K562 (cell line): Measurements from ENCODE around the gene SYTL5. TPM values are rescaled to one million over a fixed set of nuclear protein-coding genes. Genes with fewer than 3 reads are reported as not detected.
A peak's percentile ranks its signal among the peaks of the same experiment; 100 is the strongest.

Source experiments
- ATAC-seq: fragments of 200-7000 bp; cut with Tn5 transposase; 3 replicates; pipeline ENCODE4 v1.9.1; 2020; ENCODE audit warnings: moderate library complexity
- BruUV-seq: library from RNA; stranded (reverse); fragments of 400-500 nt; replicated peaks from 2 replicates; lab custom pipeline; 2021; lab: Mats Ljungman, UMichigan
- CTCF ChIA-PET: fragments of 300-600 bp; formaldehyde crosslinking; extraction: SDS; loops from one replicate; lab custom pipeline; 2021; ENCODE audit warnings: low intra/inter-chr PET ratio; lab: Yijun Ruan, JAX
- POLR2A ChIA-PET: fragments of 300-600, 350-650 bp; sonication (Branson Sonifier 250); formaldehyde crosslinking; extraction: SDS; loops from one replicate; lab custom pipeline; 2021; ENCODE audit warnings: antibody characterized with exemption, inconsistent platforms; lab: Yijun Ruan, JAX
- DNase-seq, 4 experiments: peaks; one replicate each; pipeline versions ENCODE4 v3.0.0 to v3.0.0-alpha.2; 2011 to 2018; ENCODE audit warnings: low spot score in 3 of 4, mixed read lengths in 3 of 4; ENCODE audit errors: extremely low read depth in 1 of 4
- FAIRE-seq: peaks from 2 replicates; lab custom pipeline; 2011; peaks lifted over from hg19 to GRCh38; lab: Jason Lieb, UNC
- H2AFZ ChIP-seq: 2 replicates; pipeline ENCODE4 v1.6.0; 2011; ENCODE audit warnings: low read depth, low read length, control low read depth, inconsistent platforms
- H3K27ac ChIP-seq: fragments of 200-600 bp; 3 replicates; pipeline ENCODE4 v1.8.0; 2011; ENCODE audit warnings: low read depth, mild to moderate bottlenecking, control low read depth, inconsistent platforms, low read length, moderate library complexity, mixed read lengths; ENCODE audit errors: extremely low read depth
- H3K27me3 ChIP-seq, 2 experiments: fragments of 300-600 bp in 1 of 2; 2 replicates in 1 of 2; 3 replicates in 1 of 2; pipeline versions ENCODE4 v1.6.0 to v1.8.0; 2011; ENCODE audit warnings: inconsistent platforms in 2 of 2, low read length in 2 of 2, mild to moderate bottlenecking in 1 of 2, mixed read lengths in 1 of 2, moderate library complexity in 1 of 2; ENCODE audit not compliant: control insufficient read depth in 2 of 2, insufficient read depth in 2 of 2
- H3K36me3 ChIP-seq: fragments of 300-600 bp; 3 replicates; pipeline ENCODE4 v1.8.0; 2011; ENCODE audit warnings: mild to moderate bottlenecking, low read length, inconsistent platforms; ENCODE audit not compliant: control insufficient read depth, insufficient read depth
- H3K4me1 ChIP-seq, 2 experiments: fragments of 200-600 bp in 1 of 2; replicated peaks in 1 of 2; 2 replicates in 1 of 2; 3 replicates in 1 of 2; pipeline versions ENCODE4 v1.5.1 to v1.8.0; 2011; ENCODE audit warnings: inconsistent platforms in 2 of 2, low read length in 2 of 2, mild to moderate bottlenecking in 1 of 2, mixed read lengths in 1 of 2, moderate library complexity in 1 of 2; ENCODE audit not compliant: control insufficient read depth in 2 of 2, insufficient read depth in 2 of 2
- H3K4me2 ChIP-seq: 2 replicates; pipeline ENCODE4 v1.6.1; 2011; ENCODE audit warnings: low read length, control low read depth, inconsistent platforms, mixed read lengths; ENCODE audit not compliant: insufficient read depth
- H3K4me3 ChIP-seq: fragments of 200-600 bp; sonication (generic), shearing (Covaris generic); 2 replicates; pipeline ENCODE4 v1.5.1; 2016; ENCODE audit warnings: control low read depth, inconsistent platforms
- H3K79me2 ChIP-seq: fragments of 200-600 bp; 3 replicates; pipeline ENCODE4 v1.8.0; 2011; ENCODE audit warnings: low read length, inconsistent platforms; ENCODE audit not compliant: control insufficient read depth, insufficient read depth
- H3K9ac ChIP-seq, 2 experiments: 2 replicates each; pipeline versions ENCODE4 v1.6.0 to v1.6.1; 2011; ENCODE audit warnings: low read depth in 2 of 2, low read length in 2 of 2, control low read depth in 1 of 2, inconsistent platforms in 1 of 2, mild to moderate bottlenecking in 1 of 2, mixed read lengths in 1 of 2; ENCODE audit not compliant: insufficient read depth in 1 of 2
- H3K9me1 ChIP-seq: one replicate; pipeline ENCODE4 v1.6.0; 2011; ENCODE audit warnings: inconsistent platforms, mild to moderate bottlenecking, low read length, moderate library complexity; ENCODE audit not compliant: control insufficient read depth, insufficient read depth
- H3K9me3 ChIP-seq: replicated peaks from 2 replicates; pipeline ENCODE4 v1.5.1; 2011; ENCODE audit warnings: low read depth, low read length, inconsistent platforms; ENCODE audit not compliant: control insufficient read depth, insufficient read depth
- H4K20me1 ChIP-seq: replicated peaks from 2 replicates; pipeline ENCODE4 v1.6.1; 2011; ENCODE audit warnings: low read length, inconsistent platforms, mixed read lengths; ENCODE audit not compliant: control insufficient read depth, insufficient read depth
- CREB3L1 ChIP-seq: fragments of 450-650 bp; IDR thresholded peaks from 2 replicates; pipeline ENCODE4 v1.6.1; 2014; ENCODE audit warnings: low read depth, mild to moderate bottlenecking, moderate library complexity, borderline replicate concordance
- KLF13 ChIP-seq: fragments of 450-650 bp; IDR thresholded peaks from 2 replicates; pipeline ENCODE4 v1.6.1; 2016; ENCODE audit warnings: missing genetic modification characterization, low read depth, mild to moderate bottlenecking, missing compliant biosample characterization, moderate library complexity, borderline replicate concordance
- RB1 ChIP-seq: fragments of 450-650 bp; IDR thresholded peaks from 2 replicates; pipeline ENCODE4 v1.6.1; 2017; ENCODE audit warnings: low read depth, mild to moderate bottlenecking
- TFE3 ChIP-seq: fragments of 450-650 bp; formaldehyde crosslinking; IDR thresholded peaks from 2 replicates; pipeline ENCODE4 v1.4.0; 2020; ENCODE audit warnings: mild to moderate bottlenecking, mixed read lengths
- XRCC3 ChIP-seq: fragments of 450-650 bp; IDR thresholded peaks from 2 replicates; pipeline ENCODE4 v1.6.1; 2017; ENCODE audit warnings: mild to moderate bottlenecking, moderate library complexity
- WGBS: fragments of 100-300 bp; shearing (Covaris generic); methylation state at CpG from one replicate; pipeline ENCODE4 v1.1.6; 2016; ENCODE audit warnings: low coverage, mixed read lengths; ENCODE audit not compliant: insufficient coverage; ENCODE audit errors: missing lambda C conversion rate; 5-methylcytosine and 5-hydroxymethylcytosine counted together
- in situ Hi-C: fragments of 300-500 bp; cut with MboI; formaldehyde crosslinking; loops from 4 replicates; pipeline ENCODE4 v1.15.0; 2018; ENCODE audit warnings: inconsistent platforms, mixed read lengths
- intact Hi-C: fragments of 100-400 bp; cut with micrococcal nuclease; formaldehyde crosslinking; loops from 2 replicates; pipeline ENCODE4 v1.14.2; 2022
- polyA plus RNA-seq, 8 experiments: library from polyadenylated mRNA; depleted of rRNA in 4 of 8; stranded (reverse) in 5 of 8; unstranded in 3 of 8; fragments of >200 nt; fragmentation: Nextera tagmentation in 2 of 8; fragmentation: Illumina TruSeq in 1 of 8; extraction: Ambion mirVana in 2 of 8; extraction: Trizol in 1 of 8; gene quantifications; 2 replicates each; pipeline versions ENCODE4 v1.2.1 to v1.2.3, GENCODE V29; 2011 to 2014; ENCODE audit warnings: inconsistent platforms in 1 of 8, missing spikeins in 1 of 8
- total RNA-seq, 7 experiments: library from RNA; depleted of rRNA in 6 of 7; stranded (reverse); fragments of >200 nt in 6 of 7; fragmentation: Illumina TruSeq in 2 of 7; extraction: Trizol in 2 of 7; gene quantifications; 2 replicates each; pipeline versions ENCODE4 v1.2.1 to v1.2.3, GENCODE V29; 2011 to 2021; ENCODE audit warnings: low replicate concordance in 1 of 7

SYTL5 gene
- total and polyA plus RNA-seq, 9 of the 15 experiments (the other 6 are each of a cell fraction or from before 2014, with no cell fraction given), result 0.01 to 0.25 (median 0.09) TPM

DNA sequence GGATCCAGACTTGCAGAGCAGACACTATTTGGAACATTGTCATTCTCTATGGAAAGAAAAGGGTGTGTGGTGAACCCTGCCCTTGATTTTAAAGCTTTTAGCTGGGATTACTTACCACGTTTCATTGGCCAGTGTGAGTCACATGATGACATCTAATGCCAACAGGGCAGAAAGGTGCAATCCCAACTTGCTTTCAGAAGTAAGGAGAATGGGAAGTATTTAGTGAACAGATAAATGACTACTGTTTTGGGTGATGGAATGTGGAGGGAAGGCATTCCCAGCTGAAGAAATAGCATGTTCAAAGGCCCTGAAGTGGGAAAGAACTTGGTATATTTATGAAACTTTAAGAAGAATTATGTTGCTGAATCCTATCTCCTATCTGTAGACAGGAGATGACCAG, 44.5 kb downstream of the SYTL5 start:
- BruUV-seq, result no TSS peak
- Histone ChIP-seq H3K9me3 (no peaks in the 10 kb centered on the region), H3K4me1 (no peaks in the 10 kb centered on the region), H3K27ac (no peak overlapping the region), H3K27me3 (no peaks in the 10 kb centered on the region), H3K4me3 (no peak overlapping the region), H3K9me1 (no peaks in the 10 kb centered on the region), H2AFZ (no peak overlapping the region), H3K9ac (no peak overlapping the region), H3K36me3 (no peaks in the 10 kb centered on the region), H3K79me2 (no peaks in the 10 kb centered on the region), H4K20me1 (no peaks in the 10 kb centered on the region), H3K4me2 (no peak overlapping the region)
- DNase-seq (no peak), ATAC-seq (no peak), FAIRE-seq (no peak)
- intact Hi-C loops, result no loop called here
- TF ChIP-seq XRCC3 (no peak), RB1 (no peak), KLF13 (no peak), CREB3L1 (no peak), TFE3 (peak; percentile 8; the same call in 1 of the 2 replicates)
- WGBS, result 0% methylated on average over 1 of the region's 1 CpG
- ChIA-PET POLR2A (no interaction called here), CTCF (no interaction called here)
- in situ Hi-C loops, result no loop called here
